Activated naive CD8-positive, alpha-beta T cell treated with anti-CD3 and anti-CD28 coated beads, Interleukin-2, amount 50 U/mL, for 16 hours (primary cell): ENCODE measurements around the gene RTTN.
"Not testable (repeated sequence)": the region's sequence is repeated elsewhere in the genome, so short reads cannot be mapped to it uniquely, and the experiment has no call there.

Source experiments
- DNase-seq: peaks from one replicate; pipeline ENCODE4 v3.0.0-alpha.2; 2020; ENCODE audit warnings: low read depth, low spot score

The RTTN gene

GRCh38 chr18:70205421-70206397 lies at the start of gene RTTN:
RTTN (minus strand) TSS chr18:70205687; CDS start chr18:70205658, 29 bp downstream.
- peak; percentile 89 for DNase-seq

- no peak for DNase-seq
Measured at GRCh38 chr18:70250781-70251180, 45.3 kb upstream of the RTTN start.

GRCh38 chr18:70249861-70250260 lies 44.4 kb upstream of the RTTN start:
- not testable (repeated sequence) for DNase-seq

GRCh38 chr18:70249118-70249517 lies 43.6 kb upstream of the RTTN start:
- DNase-seq = no peak

- DNase-seq = no peak
Measured at GRCh38 chr18:70246061-70246466, 40.6 kb upstream of the RTTN start.

- DNase-seq = no peak
Measured at GRCh38 chr18:70243131-70243929, 37.8 kb upstream of the RTTN start.

- not testable (repeated sequence) for DNase-seq
Measured at GRCh38 chr18:70236921-70237320, 31.4 kb upstream of the RTTN start.

- DNase-seq = no peak
Measured at GRCh38 chr18:70235478-70235877, 30.0 kb upstream of the RTTN start.

GRCh38 chr18:70234667-70235459 lies 29.4 kb upstream of the RTTN start:
- DNase-seq = no peak

- DNase-seq = no peak
Measured at GRCh38 chr18:70233974-70234373, 28.5 kb upstream of the RTTN start.

GRCh38 chr18:70232261-70232660 lies 26.8 kb upstream of the RTTN start:
- no peak for DNase-seq

GRCh38 chr18:70229639-70230038 lies 24.2 kb upstream of the RTTN start:
- DNase-seq = no peak

- no peak for DNase-seq
Measured at GRCh38 chr18:70228536-70228935, 23.0 kb upstream of the RTTN start.

GRCh38 chr18:70227438-70227837 lies 22.0 kb upstream of the RTTN start:
- DNase-seq = no peak

GRCh38 chr18:70221915-70222278 lies 16.4 kb upstream of the RTTN start:
- no peak for DNase-seq

GRCh38 chr18:70221156-70221914 lies 15.8 kb upstream of the RTTN start:
- DNase-seq = no peak

- no peak for DNase-seq
Measured at GRCh38 chr18:70220628-70221027, 15.1 kb upstream of the RTTN start.

GRCh38 chr18:70219688-70220087 lies 14.2 kb upstream of the RTTN start:
- DNase-seq = no peak

GRCh38 chr18:70216788-70217187 lies 11.3 kb upstream of the RTTN start:
- DNase-seq = no peak

- DNase-seq = no peak
Measured at GRCh38 chr18:70207181-70207580, 1.7 kb upstream of the RTTN start.

- DNase-seq = no peak
Measured at GRCh38 chr18:70200286-70200685, 5.2 kb downstream of the RTTN start.
